Uterus (tissue), 2 donors: ENCODE data around the gene ACMSD.

Experiments
- POLR2A ChIP-seq, 2 donors: fragments of 450-650 bp; IDR thresholded peaks; one replicate each; pipeline ENCODE4 v1.6.1; 2016; ENCODE audit warnings: antibody characterized with exemption in 2 of 2, mild to moderate bottlenecking in 1 of 2, moderate library complexity in 1 of 2
- TF ChIP-seq, protein P1 (sequence below), 4 experiments: fragments of 200-600 bp in 2 of 4; fragments of 450-650 bp in 2 of 4; sonication (generic) in 2 of 4; IDR thresholded peaks; one replicate each; pipeline ENCODE4 v1.5.1; 2016 to 2019; ENCODE audit warnings: antibody characterized with exemption in 4 of 4, mild to moderate bottlenecking in 2 of 4, moderate library complexity in 1 of 4

DNA sequence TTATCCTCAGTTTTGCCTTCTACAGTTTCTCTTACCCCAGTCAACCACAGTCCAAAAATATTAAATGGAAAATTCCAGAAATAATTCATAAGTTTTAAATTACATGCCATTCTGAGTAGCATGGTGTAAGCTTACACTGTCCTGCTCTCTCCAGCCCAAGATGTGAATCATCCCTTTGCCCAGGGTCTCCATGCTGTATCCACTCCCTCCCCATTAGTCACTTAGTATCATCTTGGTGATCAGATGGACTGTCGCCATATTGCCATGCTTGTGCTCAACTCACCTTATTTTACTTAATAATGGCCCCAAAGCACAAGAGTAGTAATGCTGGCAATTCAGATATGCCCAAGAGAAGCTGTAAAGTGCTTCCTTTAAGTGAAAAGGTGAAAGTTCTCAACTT lies 61.7 kb downstream of the ACMSD start:
- TF ChIP-seq, protein P1, sequence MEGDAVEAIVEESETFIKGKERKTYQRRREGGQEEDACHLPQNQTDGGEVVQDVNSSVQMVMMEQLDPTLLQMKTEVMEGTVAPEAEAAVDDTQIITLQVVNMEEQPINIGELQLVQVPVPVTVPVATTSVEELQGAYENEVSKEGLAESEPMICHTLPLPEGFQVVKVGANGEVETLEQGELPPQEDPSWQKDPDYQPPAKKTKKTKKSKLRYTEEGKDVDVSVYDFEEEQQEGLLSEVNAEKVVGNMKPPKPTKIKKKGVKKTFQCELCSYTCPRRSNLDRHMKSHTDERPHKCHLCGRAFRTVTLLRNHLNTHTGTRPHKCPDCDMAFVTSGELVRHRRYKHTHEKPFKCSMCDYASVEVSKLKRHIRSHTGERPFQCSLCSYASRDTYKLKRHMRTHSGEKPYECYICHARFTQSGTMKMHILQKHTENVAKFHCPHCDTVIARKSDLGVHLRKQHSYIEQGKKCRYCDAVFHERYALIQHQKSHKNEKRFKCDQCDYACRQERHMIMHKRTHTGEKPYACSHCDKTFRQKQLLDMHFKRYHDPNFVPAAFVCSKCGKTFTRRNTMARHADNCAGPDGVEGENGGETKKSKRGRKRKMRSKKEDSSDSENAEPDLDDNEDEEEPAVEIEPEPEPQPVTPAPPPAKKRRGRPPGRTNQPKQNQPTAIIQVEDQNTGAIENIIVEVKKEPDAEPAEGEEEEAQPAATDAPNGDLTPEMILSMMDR (IDR thresholded peaks at IDR 0.05) = no peak
- no peak for TF ChIP-seq POLR2A (IDR thresholded peaks at IDR 0.05)
